Measurements from ENCODE around the gene S100PBP.

The S100PBP gene

GRCh38 chr1:32886828-32887414, 69.5 kb downstream of the S100PBP start:
- no peak for DNase-seq (ENCODE audit: low read depth, low spot score)

GRCh38 chr1:32887623-32888022, 70.2 kb downstream of the S100PBP start:
- no peak for DNase-seq (ENCODE audit: low read depth, low spot score)

GRCh38 chr1:32888134-32888533, 70.7 kb downstream of the S100PBP start:
- DNase-seq (ENCODE audit: low read depth, low spot score): no peak

GRCh38 chr1:32888677-32889420, 71.4 kb downstream of the S100PBP start:
- no peak for DNase-seq (ENCODE audit: low read depth, low spot score)

- DNase-seq (ENCODE audit: low read depth, low spot score): no peak
These were observed 72.4 kb downstream of the S100PBP start for GRCh38 chr1:32889731-32890278.

- DNase-seq (ENCODE audit: low read depth, low spot score): peak; percentile 1
These were observed 73.2 kb downstream of the S100PBP start for GRCh38 chr1:32890516-32891240.

GRCh38 chr1:32891241-32891570, 73.8 kb downstream of the S100PBP start:
- no peak for DNase-seq (ENCODE audit: low read depth, low spot score)

- no peak for DNase-seq (ENCODE audit: low read depth, low spot score)
These were observed 74.2 kb downstream of the S100PBP start for GRCh38 chr1:32891630-32892029.

- DNase-seq (ENCODE audit: low read depth, low spot score): peak; percentile 89
These were observed 75.1 kb downstream of the S100PBP start for GRCh38 chr1:32892368-32893197.

- DNase-seq (ENCODE audit: low read depth, low spot score): no peak
These were observed 76.0 kb downstream of the S100PBP start for GRCh38 chr1:32893198-32894018.

- no peak for DNase-seq (ENCODE audit: low read depth, low spot score)
These were observed 76.7 kb downstream of the S100PBP start for GRCh38 chr1:32894019-32894600.

GRCh38 chr1:32894681-32895080, 77.2 kb downstream of the S100PBP start:
- DNase-seq (ENCODE audit: low read depth, low spot score): no peak

GRCh38 chr1:32895325-32896215, 78.1 kb downstream of the S100PBP start:
- no peak for DNase-seq (ENCODE audit: low read depth, low spot score)

GRCh38 chr1:32896451-32896850, 79.0 kb downstream of the S100PBP start:
- DNase-seq (ENCODE audit: low read depth, low spot score): no peak

- peak; percentile 83 for DNase-seq (ENCODE audit: low read depth, low spot score)
These were observed 79.9 kb downstream of the S100PBP start for GRCh38 chr1:32897082-32898049.

- DNase-seq (ENCODE audit: low read depth, low spot score): no peak
These were observed 80.6 kb downstream of the S100PBP start for GRCh38 chr1:32898056-32898455.

GRCh38 chr1:32898958-32899357, 81.5 kb downstream of the S100PBP start:
- no peak for DNase-seq (ENCODE audit: low read depth, low spot score)

GRCh38 chr1:32899586-32900296, 82.3 kb downstream of the S100PBP start:
- DNase-seq (ENCODE audit: low read depth, low spot score): no peak

All from ELF-1 (cell line).